Measurements from ENCODE around the gene KCNK7.

KCNK7 gene

GRCh38 chr11:65624931-65625627 lies 29.5 kb upstream of the KCNK7 start:
- no peak overlapping the region for H3K27ac ChIP-seq (ENCODE audit: low read depth, low read length, severe bottlenecking)
- H3K36me3 ChIP-seq (ENCODE audit: control insufficient read depth, insufficient read depth, low read length), result peaks cover 93% of the 10 kb centered on the region
- H3K4me3 ChIP-seq (ENCODE audit: extremely low read depth, insufficient read depth, low read length, poor library complexity, severe bottlenecking), result no peak overlapping the region
- WGBS, 2 experiments (ENCODE audit: insufficient coverage in 2 of 2), result 91 to 92% methylated on average over 16 to 17 of the region's 30 CpGs
- H3K4me1 ChIP-seq (ENCODE audit: control insufficient read depth, insufficient read depth, low read length, poor library complexity, severe bottlenecking), result no peaks in the 10 kb centered on the region
- no peaks in the 10 kb centered on the region for H3K9me3 ChIP-seq (ENCODE audit: control insufficient read depth, low read length)

DNA sequence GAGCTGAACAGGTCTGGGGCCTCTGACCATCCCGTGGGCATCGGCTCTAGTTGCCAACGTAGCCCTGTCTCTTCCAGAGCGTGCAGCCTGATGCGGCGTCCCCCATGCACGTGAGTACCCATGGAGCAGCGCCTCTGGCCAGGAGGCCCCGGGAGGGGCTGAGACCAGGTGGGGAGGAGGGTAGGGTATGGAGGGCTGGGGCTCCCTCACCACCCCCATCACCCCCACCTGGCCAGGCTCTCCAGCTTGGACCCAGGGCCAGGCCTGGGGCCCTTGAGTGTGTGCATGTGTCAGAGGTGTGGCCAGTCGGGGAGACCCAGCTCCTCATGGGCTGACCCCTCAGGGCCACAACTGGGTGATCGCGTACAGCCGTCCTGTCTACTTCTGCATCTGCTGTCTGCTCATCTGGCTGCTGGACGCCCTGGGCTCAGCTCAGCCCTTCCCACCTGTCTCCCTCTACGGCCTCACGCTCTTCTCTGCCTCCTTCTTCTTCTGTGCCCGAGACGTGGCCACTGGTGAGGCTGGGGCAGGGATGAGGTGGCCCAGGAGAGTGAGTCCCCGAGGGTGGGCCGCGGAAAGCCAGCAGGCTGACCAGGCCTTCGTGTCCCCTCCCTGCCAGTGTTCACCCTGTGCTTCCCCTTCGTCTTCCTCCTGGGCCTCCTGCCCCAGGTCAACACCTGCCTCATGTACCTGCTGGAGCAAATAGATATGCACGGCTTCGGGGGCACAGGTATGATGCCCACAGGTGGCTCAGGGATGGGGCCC lies 28.4 kb upstream of the KCNK7 start:
- no peak overlapping the region for H3K4me3 ChIP-seq (ENCODE audit: extremely low read depth, insufficient read depth, low read length, poor library complexity, severe bottlenecking)
- no peak overlapping the region for H3K27ac ChIP-seq (ENCODE audit: low read depth, low read length, severe bottlenecking)
- 91 to 96% methylated on average over 18 to 20 of the region's 25 CpGs for WGBS, 2 experiments (ENCODE audit: insufficient coverage in 2 of 2)
- H3K9me3 ChIP-seq (ENCODE audit: control insufficient read depth, low read length), result no peaks in the 10 kb centered on the region
- H3K36me3 ChIP-seq (ENCODE audit: control insufficient read depth, insufficient read depth, low read length), result peaks cover 93% of the 10 kb centered on the region
- H3K4me1 ChIP-seq (ENCODE audit: control insufficient read depth, insufficient read depth, low read length, poor library complexity, severe bottlenecking), result no peaks in the 10 kb centered on the region

DNA sequence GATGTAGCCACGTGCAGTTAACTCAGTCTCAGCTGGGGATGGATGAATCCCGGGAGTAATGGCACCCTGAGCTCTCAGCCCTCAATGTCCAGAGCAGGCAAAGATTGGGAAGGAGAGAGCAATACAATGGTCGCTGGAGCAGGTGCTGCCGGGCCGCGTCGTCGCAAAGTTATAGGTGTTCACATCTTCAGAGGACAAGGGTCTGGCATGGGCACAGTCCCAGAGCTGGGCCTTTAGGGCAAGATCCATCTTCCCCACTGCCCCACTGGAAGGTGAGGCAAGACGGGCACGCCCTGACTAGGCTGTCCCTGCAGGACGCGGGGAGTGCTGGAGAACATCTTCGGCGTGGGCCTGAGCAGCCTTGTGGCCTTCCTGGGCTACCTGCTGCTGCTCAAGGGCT lies 27.6 kb upstream of the KCNK7 start:
- H3K9me3 ChIP-seq (ENCODE audit: control insufficient read depth, low read length), result no peaks in the 10 kb centered on the region
- peaks cover 93% of the 10 kb centered on the region for H3K36me3 ChIP-seq (ENCODE audit: control insufficient read depth, insufficient read depth, low read length)
- 99% methylated on average over 14 of the region's 14 CpGs for WGBS, 2 experiments (ENCODE audit: insufficient coverage in 2 of 2)

DNA sequence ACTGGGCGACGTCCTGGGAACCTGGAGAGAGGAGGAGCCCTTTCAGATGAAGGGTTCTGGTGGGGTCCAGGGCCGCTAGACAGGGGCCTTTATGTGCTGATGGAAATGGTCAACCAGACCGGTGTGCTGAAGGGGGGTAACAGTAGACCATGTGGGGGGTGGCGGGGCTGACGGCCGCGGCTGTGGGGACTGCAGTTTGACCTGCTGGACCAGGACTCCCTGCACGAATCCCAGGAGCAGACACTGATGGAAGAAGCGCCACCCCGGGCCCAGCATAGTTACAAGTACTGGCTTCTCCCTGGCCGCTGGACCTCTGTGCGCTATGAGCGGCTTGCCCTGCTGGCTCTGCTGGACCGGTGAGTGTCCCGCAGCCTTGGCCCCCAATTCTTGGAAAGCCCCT lies 26.4 kb upstream of the KCNK7 start:
- H3K36me3 ChIP-seq (ENCODE audit: control insufficient read depth, insufficient read depth, low read length), result peaks cover 93% of the 10 kb centered on the region
- peaks cover 2% of the 10 kb centered on the region for H3K4me1 ChIP-seq (ENCODE audit: control insufficient read depth, insufficient read depth, low read length, poor library complexity, severe bottlenecking)
- no peak overlapping the region for H3K27ac ChIP-seq (ENCODE audit: low read depth, low read length, severe bottlenecking)
- no peak overlapping the region for H3K4me3 ChIP-seq (ENCODE audit: extremely low read depth, insufficient read depth, low read length, poor library complexity, severe bottlenecking)
- no peaks in the 10 kb centered on the region for H3K9me3 ChIP-seq (ENCODE audit: control insufficient read depth, low read length)
- WGBS, 2 experiments (ENCODE audit: insufficient coverage in 2 of 2), result 95 to 99% methylated on average over 16 of the region's 16 CpGs

More for the DNA sequence above, 27.6 kb upstream of the KCNK7 start:
- Histone ChIP-seq H3K4me1 (ENCODE audit: control insufficient read depth, insufficient read depth, low read length, poor library complexity, severe bottlenecking) (no peaks in the 10 kb centered on the region), H3K4me3 (ENCODE audit: extremely low read depth, insufficient read depth, low read length, poor library complexity, severe bottlenecking) (no peak overlapping the region), H3K27ac (ENCODE audit: low read depth, low read length, severe bottlenecking) (no peak overlapping the region)

DNA sequence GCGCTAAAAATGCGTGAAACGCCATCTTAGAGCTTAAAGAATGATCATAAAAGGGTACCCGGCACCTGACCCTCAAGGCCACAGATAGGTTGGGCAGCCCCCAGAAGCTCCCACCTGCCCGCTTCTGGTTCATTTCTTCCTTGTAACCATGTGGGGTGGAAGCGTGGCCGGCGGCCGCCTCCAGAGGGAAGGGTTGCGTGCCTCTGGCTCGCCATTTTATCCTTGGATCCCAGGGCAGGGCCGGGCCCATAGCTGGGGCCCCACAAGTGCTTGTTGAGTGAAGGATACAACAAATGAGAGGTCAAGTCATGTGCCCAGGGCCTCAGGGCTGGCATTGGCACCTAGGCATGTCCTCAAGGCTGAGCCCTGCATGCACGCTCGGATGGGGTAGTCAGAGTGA lies 25.9 kb upstream of the KCNK7 start:
- WGBS, 2 experiments (ENCODE audit: insufficient coverage in 2 of 2), result 95 to 96% methylated on average over 11 to 14 of the region's 14 CpGs
- H3K36me3 ChIP-seq (ENCODE audit: control insufficient read depth, insufficient read depth, low read length), result peaks cover 92% of the 10 kb centered on the region
- H3K9me3 ChIP-seq (ENCODE audit: control insufficient read depth, low read length), result no peaks in the 10 kb centered on the region
- H3K4me3 ChIP-seq (ENCODE audit: extremely low read depth, insufficient read depth, low read length, poor library complexity, severe bottlenecking), result no peak overlapping the region
- H3K4me1 ChIP-seq (ENCODE audit: control insufficient read depth, insufficient read depth, low read length, poor library complexity, severe bottlenecking), result peaks cover 7% of the 10 kb centered on the region
- H3K27ac ChIP-seq (ENCODE audit: low read depth, low read length, severe bottlenecking), result no peak overlapping the region

DNA sequence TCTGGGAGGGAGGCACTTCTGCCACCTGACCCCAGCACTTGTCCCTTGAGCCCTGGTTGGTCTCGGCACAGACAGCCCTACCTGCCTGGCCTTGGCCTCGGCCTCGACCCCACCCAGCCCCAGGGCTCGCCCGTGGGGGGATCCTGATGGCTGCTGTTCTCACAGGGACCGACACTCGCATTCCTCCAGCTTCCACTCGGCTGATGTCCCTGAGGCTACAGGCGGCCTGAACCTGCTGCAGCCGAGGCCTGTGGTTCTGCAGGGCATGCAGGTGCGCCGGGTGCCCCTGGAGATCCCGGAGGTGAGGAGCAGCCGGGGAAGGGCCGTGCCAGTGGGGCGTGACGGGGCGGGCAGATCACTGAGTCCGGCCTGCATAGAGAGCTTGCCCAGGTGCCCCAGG lies 25.1 kb upstream of the KCNK7 start:
- 87 to 94% methylated on average over 12 to 19 of the region's 19 CpGs for WGBS, 2 experiments (ENCODE audit: insufficient coverage in 2 of 2)
- H3K9me3 ChIP-seq (ENCODE audit: control insufficient read depth, low read length), result no peaks in the 10 kb centered on the region
- H3K4me1 ChIP-seq (ENCODE audit: control insufficient read depth, insufficient read depth, low read length, poor library complexity, severe bottlenecking), result peaks cover 7% of the 10 kb centered on the region
- H3K4me3 ChIP-seq (ENCODE audit: extremely low read depth, insufficient read depth, low read length, poor library complexity, severe bottlenecking), result no peak overlapping the region
- H3K27ac ChIP-seq (ENCODE audit: low read depth, low read length, severe bottlenecking), result no peak overlapping the region
- peaks cover 85% of the 10 kb centered on the region for H3K36me3 ChIP-seq (ENCODE audit: control insufficient read depth, insufficient read depth, low read length)

DNA sequence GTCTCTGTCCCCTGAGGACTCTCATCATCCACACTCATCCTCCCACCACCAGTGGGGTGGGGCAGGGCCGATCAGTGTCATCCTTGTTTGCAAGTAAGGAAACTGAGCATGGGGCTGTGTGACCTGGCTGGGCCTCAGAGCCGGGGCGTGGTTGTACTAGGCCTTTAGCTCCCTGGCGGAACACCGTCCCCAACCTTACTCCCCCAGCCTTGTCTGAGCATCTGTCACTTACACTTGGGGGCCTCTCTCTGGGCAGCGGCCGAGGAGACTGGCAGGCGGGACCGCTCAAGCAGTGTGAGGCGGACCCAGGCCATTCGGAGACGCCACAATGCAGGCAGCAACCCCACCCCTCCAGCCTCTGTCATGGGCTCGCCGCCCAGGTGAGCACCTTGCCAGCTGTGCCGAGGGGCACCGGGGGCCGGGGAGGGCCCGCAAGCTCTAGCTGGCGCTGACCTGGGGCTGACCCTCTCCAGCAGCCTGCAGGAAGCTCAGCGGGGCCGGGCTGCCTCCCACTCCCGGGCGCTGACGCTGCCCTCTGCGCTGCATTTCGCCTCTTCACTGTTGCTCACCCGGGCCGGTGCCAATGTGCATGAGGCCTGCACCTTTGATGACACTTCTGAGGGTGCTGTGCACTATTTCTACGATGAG lies 23.8 kb upstream of the KCNK7 start:
- Histone ChIP-seq H3K27ac (ENCODE audit: low read depth, low read length, severe bottlenecking) (no peak overlapping the region), H3K4me1 (ENCODE audit: control insufficient read depth, insufficient read depth, low read length, poor library complexity, severe bottlenecking) (peaks cover 7% of the 10 kb centered on the region), H3K9me3 (ENCODE audit: control insufficient read depth, low read length) (no peaks in the 10 kb centered on the region), H3K4me3 (ENCODE audit: extremely low read depth, insufficient read depth, low read length, poor library complexity, severe bottlenecking) (no peak overlapping the region), H3K36me3 (ENCODE audit: control insufficient read depth, insufficient read depth, low read length) (peaks cover 76% of the 10 kb centered on the region)
- WGBS, 2 experiments (ENCODE audit: insufficient coverage in 2 of 2), result 97% methylated on average over 22 to 26 of the region's 29 CpGs

DNA sequence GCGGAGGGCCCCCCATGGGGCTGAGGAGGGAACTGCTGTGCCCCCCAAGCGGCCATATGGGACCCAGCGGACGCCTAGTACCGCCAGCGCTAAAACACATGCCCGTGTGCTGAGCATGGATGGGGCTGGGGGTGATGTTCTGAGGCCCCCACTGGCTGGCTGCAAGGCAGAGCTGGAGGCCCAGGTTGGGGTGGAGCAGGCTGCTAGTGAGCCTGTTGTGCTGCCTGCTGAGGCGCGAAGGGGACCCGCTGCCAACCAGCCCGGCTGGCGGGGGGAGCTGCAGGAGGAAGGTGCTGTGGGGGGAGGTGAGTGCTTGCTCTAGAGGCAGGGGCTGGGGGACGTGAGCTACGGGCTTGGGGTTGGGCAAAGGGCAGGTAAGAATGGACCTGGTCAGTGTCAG lies 23.2 kb upstream of the KCNK7 start:
- H3K4me1 ChIP-seq (ENCODE audit: control insufficient read depth, insufficient read depth, low read length, poor library complexity, severe bottlenecking), result peaks cover 7% of the 10 kb centered on the region
- peaks cover 69% of the 10 kb centered on the region for H3K36me3 ChIP-seq (ENCODE audit: control insufficient read depth, insufficient read depth, low read length)
- WGBS, 2 experiments (ENCODE audit: insufficient coverage in 2 of 2), result 95 to 100% methylated on average over 9 to 14 of the region's 14 CpGs
- no peak overlapping the region for H3K4me3 ChIP-seq (ENCODE audit: extremely low read depth, insufficient read depth, low read length, poor library complexity, severe bottlenecking)
- H3K27ac ChIP-seq (ENCODE audit: low read depth, low read length, severe bottlenecking), result no peak overlapping the region
- no peaks in the 10 kb centered on the region for H3K9me3 ChIP-seq (ENCODE audit: control insufficient read depth, low read length)

GRCh38 chr11:65617990-65618751 lies 22.6 kb upstream of the KCNK7 start:
- 96% methylated on average over 26 to 29 of the region's 33 CpGs for WGBS, 2 experiments (ENCODE audit: insufficient coverage in 2 of 2)
- no peak overlapping the region for H3K27ac ChIP-seq (ENCODE audit: low read depth, low read length, severe bottlenecking)
- H3K36me3 ChIP-seq (ENCODE audit: control insufficient read depth, insufficient read depth, low read length), result peaks cover 63% of the 10 kb centered on the region
- H3K9me3 ChIP-seq (ENCODE audit: control insufficient read depth, low read length), result no peaks in the 10 kb centered on the region
- peaks cover 10% of the 10 kb centered on the region for H3K4me1 ChIP-seq (ENCODE audit: control insufficient read depth, insufficient read depth, low read length, poor library complexity, severe bottlenecking)
- no peak overlapping the region for H3K4me3 ChIP-seq (ENCODE audit: extremely low read depth, insufficient read depth, low read length, poor library complexity, severe bottlenecking)

DNA sequence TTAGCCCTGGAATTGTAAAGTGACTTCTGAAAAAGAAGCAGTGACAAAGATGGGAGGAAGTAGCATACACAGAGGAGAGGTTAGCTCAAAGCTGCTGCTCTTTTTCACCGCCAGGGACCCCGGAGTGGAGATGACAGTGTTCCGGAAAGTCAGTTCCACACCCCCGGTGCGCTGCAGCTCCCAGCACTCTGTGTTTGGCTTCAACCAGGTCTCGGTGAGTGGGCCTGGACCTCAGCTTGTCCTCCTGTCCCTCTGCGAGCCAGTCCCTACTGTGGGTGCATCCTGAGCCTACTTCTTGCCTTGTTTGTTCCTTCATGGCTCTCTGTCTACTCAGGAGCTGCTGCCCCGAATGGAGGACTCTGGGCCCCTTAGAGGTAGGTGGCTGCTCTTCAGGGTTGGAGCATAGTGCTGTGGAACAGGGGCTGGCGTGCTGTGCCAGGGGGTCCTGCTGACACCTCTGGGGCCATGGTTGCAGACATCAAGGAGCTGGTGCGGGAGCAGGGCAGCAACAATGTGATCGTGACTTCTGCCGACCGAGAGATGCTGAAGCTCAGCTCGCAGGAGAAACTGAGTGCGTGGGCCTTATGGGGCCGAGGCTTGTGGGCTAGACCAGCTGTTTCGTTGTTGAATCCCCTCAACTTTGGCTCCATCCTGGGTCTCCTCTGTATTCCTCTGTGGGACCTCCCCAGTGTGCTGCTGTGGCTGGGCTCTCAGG lies 21.7 kb upstream of the KCNK7 start:
- peaks cover 64% of the 10 kb centered on the region for H3K36me3 ChIP-seq (ENCODE audit: control insufficient read depth, insufficient read depth, low read length)
- WGBS, 2 experiments (ENCODE audit: insufficient coverage in 2 of 2), result 94 to 97% methylated on average over 17 of the region's 17 CpGs
- H3K4me3 ChIP-seq (ENCODE audit: extremely low read depth, insufficient read depth, low read length, poor library complexity, severe bottlenecking), result peak overlapping the region; percentile 85
- H3K27ac ChIP-seq (ENCODE audit: low read depth, low read length, severe bottlenecking), result no peak overlapping the region
- peaks cover 19% of the 10 kb centered on the region for H3K4me1 ChIP-seq (ENCODE audit: control insufficient read depth, insufficient read depth, low read length, poor library complexity, severe bottlenecking)
- no peaks in the 10 kb centered on the region for H3K9me3 ChIP-seq (ENCODE audit: control insufficient read depth, low read length)
